ENCODE results near the gene ADARB2.

The ADARB2 gene

DNA sequence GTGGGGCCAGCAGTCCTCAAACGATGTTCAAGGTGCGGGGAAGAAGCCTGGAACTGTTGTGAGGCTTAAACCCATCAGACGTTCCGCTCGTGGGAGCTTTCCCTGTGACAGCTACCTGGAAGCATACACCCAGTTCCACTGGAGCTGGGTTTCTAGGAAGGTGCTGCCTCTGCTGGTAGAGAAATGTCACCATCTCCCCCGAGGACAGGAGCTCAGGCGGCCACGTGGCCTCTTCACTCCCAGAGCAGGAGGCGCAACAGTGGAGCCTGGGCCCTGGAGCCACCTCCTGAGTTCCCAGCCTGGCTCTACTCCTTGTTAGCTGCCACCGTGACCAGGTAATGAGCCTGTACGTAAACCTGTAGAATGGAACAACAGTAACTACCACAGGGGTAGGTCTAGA is 156.1 kb downstream of the ADARB2 start:
- no peak for DNase-seq

DNA sequence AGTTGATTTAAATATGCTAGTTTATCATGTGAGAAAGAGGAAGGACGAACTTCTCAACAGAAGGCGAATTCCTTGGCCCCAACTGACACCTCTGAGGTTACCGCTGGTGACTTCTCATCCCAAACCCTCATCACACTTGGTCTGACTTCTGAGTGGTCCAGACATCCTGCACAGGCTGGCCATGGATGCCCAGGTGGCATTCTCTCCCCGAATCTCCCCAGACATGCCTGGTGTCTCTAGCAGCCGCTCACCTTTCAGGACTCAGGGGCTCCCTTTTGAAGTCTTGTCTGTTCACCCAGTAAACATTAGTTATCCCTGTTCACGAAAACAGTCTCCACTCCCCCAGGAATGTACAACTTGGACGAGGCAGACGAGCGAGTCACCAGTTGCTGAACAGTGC is 157.7 kb downstream of the ADARB2 start:
- no peak for DNase-seq

DNA sequence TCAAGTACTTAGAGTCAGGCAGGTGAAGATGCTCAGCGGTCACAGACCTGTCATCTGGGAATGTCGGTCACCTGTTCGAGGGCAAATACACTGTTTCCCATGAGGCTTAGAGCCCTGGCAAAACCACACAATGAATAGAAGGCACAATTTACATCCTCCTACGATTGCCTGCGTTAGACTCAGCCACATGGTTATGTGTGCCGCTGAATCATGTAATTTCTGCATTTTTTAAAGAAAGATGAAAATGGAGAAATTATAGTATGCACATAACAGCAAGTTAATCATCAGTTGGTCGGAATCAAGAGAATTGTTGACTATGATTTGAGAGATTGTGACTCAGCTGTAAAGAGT is 158.2 kb downstream of the ADARB2 start:
- no peak for DNase-seq

DNA sequence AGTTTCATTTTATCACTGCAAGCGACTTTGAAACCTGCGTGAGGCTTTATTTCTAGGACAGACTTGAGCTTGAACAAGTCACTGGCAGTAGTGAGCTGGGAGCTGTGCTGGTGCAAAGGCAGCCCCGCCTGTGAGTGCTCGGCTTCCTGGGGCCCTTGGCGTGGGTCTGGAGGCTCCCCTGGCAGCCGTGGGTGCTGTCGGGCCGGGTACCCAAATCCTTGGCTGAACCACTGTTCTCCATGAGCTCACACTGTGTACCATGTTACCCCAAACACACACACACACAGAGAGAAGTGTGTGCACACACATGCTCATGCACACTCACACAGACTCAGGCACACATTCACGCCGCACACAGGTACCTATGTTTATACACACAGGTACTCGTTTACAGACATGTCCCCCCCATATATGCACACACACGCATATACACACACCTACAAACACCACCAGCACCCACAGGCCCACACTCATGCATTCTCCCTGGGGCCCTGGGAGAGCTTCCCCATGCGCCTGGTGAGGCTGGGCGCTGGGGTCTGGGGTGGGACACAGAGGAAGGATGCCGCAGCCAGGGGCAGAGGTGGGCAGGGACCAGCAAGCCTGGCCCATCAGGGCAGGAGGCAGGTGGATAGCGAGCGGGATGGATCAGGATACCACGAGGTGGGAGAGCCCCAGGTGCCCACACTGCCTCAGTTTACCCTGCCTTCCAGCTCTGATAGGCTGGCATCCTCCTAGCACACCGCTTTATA is 158.8 kb downstream of the ADARB2 start:
- DNase-seq: no peak

DNA sequence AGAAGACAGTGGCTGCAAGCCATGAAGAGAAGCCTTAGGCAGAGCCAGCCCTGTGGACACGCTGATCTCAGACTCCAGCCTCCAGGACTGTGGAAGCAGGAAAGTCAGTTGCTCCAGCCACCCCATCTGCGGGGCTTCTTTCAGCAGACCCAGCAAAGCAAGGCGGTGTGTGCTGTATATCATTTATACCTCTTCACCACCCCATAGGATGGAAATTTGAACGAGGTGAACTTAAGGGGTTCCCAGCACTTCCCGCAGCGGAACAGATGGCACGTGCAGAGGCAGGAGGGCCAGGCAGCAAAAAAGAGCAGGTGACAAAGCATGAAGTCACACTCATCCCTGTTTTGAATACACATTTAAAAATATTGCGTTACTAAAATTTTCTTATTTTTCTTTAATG is 159.4 kb downstream of the ADARB2 start:
- DNase-seq: no peak

DNA sequence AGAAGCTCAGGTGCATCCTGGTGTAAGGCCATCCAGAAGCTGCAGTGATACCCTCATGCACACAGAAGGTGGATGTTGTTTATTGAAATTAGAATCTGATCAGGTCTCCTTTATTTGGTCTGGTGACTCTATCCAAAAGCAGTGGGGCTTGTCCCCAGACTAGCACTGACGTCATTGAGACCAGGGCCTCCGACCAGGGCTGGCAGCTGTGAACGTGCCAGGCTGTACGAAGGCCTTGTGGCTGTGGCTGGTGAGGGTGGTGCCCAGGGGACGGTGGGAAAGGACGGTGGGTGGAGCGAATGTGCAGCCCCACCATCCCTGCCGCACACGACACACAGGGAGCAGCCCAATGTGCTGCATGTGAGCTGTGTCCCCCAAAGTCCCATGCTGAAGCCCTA is 160.0 kb downstream of the ADARB2 start:
- no peak for DNase-seq

DNA sequence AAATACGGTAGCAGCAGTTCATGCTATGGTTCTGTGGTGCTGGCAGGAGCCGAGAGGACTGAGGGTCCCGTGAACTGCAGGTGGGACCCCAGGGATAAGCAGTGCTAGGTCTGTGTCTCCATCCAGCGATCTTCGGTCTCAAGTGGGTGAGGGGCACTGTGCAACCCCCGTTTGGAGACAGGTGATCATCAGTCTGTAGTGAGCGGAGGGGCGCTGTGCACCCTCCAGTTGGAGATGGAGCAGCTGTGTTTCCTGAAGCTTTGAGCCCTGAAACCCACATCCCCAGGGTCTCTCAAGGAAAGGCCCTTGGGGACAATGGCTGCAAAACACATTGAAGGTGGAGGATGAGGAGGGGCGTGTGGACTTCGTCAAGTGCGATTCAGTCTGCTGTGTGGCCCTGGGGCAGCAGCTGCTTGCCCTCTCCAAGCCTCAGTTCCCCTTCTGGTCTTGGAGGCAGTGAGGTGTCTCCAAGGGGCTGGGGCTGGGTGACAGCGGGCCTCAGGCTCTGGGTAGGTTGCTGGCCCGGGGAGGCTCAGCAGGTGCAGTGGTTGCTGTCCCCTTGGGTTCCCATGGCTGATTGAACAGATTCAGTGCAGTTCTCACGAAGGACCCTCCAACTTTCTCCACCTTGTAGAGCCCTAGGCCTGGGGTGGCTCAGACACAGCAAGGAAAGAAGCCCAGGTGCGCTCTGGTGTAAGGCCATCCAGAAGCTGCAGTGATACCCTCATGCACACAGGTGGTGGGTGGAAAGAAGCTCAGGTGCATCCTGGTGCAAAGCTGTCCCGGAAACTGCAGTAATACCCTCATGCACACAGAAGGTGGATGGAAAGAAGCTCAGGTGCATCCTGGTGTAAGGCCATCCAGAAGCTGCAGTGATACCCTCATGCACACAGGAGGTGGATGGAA is 160.6 kb downstream of the ADARB2 start:
- no peak for DNase-seq

DNA sequence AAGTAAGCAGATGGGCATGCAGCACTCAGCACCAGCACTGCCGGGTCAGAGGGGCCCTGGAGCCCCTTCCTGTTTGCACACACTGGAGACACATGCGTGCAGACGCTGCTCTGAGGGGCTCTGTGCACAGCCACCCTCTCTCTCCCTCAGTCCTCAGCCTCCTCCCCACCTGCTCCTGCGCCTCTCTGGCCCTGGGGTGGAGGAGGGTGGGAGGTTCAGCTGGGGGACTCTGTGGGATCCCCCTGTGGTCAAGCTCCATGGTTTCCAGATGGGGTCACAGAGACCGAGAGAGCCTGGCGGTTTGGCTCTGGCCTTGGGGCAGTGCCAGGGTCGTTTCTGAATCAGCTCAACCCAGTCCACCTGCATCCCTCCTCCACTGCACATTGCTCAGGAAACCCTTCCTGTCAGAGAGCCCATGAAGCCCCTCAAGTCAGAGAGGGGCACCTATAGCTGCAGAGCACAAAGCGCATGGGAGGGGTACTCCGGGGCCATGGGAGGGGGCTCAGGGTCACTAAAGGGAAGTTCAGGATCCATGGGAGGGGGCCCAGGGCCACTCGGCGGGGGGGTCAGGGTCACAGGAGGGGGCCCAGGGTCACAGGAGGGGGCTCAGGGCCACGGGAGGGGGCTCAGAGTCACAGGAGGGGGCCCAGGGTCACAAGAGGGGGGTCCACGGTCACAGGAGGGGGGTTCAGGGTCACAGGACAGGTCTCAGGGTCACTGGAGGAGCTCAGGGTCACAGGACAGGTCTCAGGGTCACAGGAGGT is 161.7 kb downstream of the ADARB2 start:
- DNase-seq: no peak

DNA sequence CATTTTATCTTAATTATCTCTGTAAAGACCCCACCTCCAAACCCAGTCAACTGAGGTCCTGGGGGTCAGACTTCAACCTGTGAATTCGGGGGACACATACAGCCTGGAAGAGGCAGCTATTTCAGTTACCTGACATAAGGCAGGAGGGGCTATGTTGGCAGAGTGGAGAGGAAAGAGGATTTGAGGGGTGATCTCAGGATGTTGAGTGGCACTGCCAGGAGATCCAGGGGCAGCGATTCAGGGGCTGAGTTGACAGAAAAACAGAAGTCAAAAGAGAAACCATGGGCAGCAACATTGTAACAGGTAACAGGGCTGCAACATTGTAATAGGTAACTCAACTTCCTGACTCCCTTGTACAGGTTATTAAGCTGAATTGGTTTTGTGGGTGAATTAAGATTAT is 162.6 kb downstream of the ADARB2 start:
- no peak for DNase-seq

DNA sequence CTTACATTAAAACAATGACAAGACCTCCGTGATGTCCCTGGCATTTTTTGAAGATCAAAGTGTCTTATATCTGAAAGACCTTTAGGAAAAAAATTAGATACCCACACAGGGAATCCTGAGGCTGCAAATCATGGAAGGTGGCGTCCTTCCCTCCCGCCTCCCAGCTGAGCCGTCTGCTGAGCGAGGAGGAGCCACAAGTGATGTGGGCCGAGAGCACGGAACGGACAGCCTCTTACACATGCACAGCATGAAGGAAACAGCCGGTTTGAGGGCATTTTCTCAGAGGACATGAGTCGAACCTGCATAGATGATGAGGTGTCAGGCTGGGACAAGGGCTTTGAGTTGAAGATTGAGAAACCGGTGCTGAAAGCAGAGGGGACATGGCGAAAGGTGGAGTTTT is 163.3 kb downstream of the ADARB2 start:
- DNase-seq: no peak

DNA sequence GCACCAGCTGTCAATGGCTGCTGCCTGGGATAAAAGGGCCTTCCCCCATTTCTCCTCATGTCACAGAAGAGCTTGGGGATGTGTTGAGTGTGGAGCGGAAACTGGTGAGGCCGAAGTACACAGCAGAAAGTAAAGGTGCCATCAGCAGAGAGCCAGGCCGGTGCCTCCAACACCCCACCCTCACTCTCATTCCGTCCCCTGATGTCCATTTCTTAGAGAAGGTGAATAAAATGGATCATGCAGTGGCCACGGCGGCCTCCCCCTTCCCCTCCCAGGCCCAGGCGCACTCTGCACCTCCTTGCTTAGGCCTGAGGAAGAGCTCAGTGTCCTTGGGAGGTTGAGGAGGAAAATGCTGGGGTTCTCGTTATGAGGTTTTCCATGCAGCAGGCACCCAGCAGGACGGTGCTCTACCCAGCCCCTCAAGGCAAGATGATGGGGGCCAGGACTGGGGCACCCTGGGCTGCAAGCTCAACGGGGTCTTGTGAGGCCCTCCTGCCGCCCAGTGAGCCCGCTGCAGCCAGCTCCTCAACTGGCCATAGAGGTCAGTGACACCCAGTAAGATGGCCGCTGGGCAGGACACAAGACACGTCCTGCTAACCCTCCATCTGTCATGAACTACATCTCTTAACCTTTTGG is 163.9 kb downstream of the ADARB2 start:
- DNase-seq: no peak

DNA sequence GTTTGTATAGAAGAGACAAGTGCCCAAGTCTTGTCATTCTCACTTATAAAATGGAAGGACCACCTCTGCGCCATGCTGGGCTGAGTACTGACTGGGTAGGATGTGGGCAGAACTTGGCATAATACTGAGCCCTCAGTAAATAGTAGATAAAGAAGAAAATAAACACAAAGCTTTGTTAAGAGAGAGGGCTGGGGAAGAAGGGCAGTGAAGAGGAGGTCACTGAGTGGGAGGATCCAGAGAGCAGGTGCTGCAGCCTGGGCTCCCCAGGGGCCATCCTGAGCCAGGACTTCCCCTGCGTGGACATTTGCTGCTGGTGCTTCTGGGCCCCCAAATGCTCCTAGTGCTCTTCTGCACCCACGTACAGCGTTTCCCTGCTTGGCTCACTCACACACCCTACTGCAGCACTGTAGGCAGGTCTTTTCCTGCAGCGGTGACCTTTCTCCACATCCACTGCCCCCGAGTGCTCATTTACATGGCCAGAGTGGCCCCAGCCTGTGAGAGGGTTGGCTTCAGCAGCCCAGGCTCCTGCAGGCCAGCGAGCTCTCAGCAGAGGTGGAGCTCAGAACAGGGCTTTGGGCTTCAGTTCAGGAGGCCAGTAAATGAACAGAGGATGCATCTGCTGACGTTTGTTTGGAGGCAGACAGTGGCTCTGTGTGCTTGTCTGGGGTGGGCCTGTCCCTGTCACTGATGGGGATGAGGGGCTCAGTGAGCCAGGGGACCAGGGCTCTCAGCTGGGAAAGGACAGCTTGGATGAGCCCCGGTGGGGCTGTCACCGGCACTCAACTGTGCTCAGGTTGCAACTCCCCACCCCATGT is 164.6 kb downstream of the ADARB2 start:
- no peak for DNase-seq

DNA sequence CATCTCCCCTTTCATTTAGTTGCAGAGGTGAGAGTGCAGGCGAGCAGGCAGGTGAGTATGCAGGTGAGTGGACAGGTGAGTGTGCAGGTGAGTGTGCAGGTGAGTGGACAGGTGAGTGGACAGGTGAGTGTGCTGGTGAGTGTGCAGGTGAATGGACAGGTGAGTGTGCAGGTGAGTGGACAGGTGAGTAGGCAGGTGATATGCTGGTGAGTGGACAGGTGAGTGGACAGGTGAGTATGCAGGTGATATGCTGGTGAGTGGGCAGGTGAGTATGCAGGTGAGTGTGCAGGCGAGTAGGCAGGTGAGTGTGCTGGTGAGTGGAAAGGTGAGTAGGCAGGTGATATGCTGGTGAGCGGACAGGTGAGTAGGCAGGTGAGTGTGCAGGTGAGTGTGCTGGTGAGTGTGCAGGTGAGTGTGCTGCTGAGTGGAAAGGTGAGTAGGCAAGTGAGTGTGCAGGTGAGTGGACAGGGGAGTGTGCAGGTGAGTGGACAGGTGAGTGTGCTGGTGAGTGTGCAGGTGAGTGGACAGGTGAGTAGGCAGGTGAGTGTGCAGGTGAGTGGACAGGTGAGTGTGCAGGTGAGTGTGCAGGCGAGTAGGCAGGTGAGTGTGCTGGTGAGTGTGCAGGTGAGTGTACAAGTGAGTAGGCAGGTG is 165.6 kb downstream of the ADARB2 start:
- DNase-seq: no peak

DNA sequence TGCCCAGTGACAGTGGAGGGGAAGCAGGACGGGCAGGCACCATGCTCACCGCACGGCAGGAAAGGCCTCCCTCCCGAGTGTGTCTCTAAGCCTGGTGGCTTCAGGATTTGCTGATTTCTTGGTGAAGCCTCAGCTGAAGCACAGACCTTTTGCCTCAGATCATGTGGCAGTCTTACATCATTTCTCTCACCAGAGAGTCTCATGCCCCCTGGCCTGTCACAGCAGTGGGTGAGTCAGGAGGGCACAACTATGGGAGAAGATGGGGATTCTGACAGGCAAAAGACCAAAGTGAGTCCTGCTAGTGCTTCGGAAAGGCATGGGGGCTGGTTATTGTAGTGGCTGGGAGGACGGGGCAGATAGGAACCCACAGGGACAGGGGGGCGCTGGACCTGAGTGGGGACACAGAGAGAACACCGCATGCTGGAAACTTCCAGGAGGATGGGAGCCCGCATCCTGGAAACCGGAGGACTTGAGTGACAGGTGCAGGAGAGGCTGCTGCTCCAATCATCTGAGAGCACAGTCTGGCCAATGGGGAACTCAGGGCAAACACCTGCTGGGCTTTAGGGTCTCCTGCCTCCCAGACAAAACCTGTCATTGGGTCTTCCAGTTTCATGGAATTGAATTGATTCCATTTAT is 166.8 kb downstream of the ADARB2 start:
- no peak for DNase-seq

DNA sequence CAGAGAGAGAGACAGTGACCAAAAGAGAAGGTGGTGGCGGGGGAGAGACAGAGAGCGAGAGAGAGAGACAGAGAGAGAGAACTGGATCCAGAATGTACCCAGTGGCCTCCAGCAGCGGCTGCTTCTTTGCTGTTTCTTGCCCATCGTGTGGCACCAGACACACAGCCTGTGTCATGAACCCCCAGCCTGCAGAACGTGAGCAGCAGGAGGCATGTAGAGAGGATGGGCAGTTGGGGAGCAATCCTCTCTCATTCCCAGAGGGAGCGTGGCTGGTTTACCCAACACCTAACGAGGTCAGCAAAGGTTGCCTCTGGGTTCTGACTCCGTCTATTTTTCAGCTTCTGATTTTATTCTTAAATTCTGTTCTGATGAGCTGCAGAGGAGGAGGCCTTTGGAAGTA is 168.1 kb downstream of the ADARB2 start:
- DNase-seq: no peak

DNA sequence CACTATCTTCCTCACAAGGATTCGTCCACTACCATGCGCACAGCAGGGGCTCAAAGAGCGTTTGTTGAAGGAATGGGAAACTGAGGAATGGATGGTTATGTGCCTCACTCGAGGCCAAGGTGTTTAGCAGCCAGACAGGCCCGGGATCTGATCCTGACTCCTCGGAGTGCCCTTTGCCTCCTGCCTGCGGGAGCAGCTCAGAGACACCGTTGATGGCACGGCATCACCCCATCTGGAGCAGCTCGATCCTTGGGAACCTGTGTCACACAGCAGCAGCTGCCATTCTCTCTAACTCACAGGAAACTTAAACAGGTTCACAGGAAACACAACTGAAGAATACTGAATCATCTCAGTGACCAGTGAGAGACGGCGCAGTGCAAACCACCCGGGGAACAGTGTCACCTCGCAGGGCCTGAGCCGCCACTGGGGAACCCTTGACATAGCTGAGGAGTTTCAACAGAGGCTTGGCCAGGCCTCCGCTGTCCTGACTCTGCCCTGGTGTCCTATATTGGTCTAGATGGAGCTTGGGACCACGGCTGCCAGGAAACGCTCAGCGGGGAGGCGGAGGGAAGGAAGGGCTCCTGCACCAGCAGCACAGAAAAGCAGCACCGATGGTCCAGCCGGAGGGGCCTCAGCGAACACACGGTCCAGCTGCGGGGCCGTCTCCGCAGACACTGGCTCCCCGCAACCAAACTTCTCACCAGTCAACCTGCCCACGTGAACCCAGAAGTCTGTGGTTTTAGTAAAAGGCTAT is 169.4 kb downstream of the ADARB2 start:
- DNase-seq: no peak

DNA sequence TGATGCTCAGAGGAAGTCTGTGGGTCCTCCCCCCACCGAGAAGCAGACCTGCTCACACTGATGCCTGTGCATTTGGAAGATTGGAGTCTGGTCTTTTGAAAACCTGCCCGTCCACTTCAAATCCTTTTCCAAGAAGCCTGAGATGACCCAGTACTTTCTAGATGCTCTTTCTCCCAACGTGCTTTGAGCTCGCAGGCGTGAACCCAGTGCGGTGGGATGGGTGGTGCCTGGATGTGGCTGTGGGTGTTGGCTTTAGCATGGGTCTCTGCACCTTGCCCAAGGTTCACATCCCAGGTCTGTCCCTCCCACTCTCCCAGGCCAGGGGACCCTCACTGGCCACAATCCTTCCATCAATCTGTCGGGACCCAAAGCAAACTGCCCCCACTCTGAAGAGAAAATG is 170.2 kb downstream of the ADARB2 start:
- no peak for DNase-seq

DNA sequence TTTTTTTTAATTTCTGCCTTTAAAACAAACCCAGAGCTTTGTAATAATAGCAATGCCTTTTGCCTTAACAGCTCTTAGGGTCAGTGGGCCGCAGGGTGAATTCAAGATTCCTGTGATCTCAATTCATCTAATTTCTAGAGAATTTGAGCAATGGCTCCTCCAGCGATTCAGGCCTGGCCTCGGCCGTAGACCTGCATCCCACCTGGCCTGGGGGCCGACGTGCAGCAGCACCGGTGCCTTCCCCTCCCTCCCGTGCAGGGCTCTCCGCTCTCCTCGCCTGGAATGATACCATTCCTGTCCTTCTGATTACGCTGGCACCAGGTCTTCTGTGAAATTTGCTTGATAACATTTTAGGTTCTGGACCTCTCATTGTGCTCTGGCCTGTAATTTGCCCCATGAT is 172.5 kb downstream of the ADARB2 start:
- no peak for DNase-seq

DNA sequence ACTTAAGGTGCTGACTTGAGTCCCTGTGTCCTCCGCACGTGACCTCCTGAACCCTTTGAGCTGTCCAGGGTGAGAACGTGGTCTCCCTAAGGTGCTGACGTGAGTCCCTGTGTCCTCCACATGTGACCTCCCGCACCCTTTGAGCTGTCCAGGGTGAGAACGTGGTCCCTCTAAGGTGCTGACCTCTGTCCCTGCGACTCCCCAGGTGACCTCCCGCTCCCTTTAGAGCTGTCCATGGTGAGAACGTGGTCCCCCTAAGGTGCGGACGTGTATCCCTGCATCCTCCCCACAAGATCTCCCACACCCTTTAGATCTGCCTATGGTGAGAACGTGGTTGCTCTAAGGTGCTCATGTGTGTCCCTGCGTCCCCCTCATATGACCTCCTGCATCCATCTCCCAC is 174.3 kb downstream of the ADARB2 start:
- DNase-seq: no peak

DNA sequence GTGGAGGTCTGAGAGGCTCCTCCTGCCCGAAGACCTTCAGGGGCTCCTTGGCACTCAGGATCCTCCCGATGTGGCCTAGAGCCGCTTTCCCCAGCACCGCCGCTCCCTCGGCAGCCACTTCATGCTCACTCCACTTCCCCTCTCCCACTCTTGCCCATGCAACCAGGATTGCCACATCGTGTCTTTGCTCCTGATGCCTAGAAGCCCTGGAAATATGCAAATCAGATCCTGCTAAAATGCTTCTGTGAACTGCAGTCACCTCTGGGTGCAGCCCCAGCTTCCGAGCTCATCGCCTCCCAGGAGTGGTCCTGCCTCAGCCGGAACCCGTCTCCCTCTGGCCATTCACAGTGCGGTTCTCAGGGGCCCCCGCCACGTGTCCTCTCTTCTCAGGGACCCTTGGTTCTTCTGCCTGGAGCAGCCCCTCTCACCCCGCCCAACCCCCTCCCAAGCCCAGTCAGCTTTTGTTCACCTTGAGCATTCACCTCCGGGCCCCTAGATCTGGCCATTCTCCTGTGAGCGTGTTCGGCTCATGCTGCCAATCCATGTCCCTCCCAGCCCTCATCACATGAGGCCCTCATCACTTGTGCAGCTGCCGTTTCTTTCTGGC is 175.5 kb downstream of the ADARB2 start:
- no peak for DNase-seq
